Vagina (tissue), 2 donors: Measurements from ENCODE around the gene AGPAT2.

Source experiments
- CTCF ChIP-seq, 3 experiments: fragments of 450-650 bp in 2 of 3; fragments of 200-600 bp in 1 of 3; sonication (generic) in 1 of 3; IDR thresholded peaks; one replicate each; pipeline ENCODE4 v1.5.1; 2017 to 2019; ENCODE audit warnings: antibody characterized with exemption in 3 of 3, mild to moderate bottlenecking in 2 of 3, moderate library complexity in 2 of 3
- POLR2A ChIP-seq, 2 donors: fragments of 450-650 bp; IDR thresholded peaks; one replicate each; pipeline ENCODE4 v1.6.1; 2017; ENCODE audit warnings: antibody characterized with exemption in 2 of 2, mild to moderate bottlenecking in 2 of 2, moderate library complexity in 2 of 2

- TF ChIP-seq CTCF (IDR thresholded peaks at IDR 0.05) (no peak), POLR2A (IDR thresholded peaks at IDR 0.05) (no peak)
Measured at GRCh38 chr9:136662656-136663581, 24.3 kb downstream of the AGPAT2 start, which contains the start of gene EGFL7.
